ENCODE results near the gene TMPRSS13. TPM values are rescaled to one million over a fixed set of nuclear protein-coding genes. Genes with fewer than 3 reads are reported as not detected.

Gene TMPRSS13
- total and polyA plus RNA-seq, 2 of the 13 experiments (the other 11 are each of a cell fraction or from before 2014, with no cell fraction given), result not detected

- H3K4me2 ChIP-seq (ENCODE audit: low read depth, low read length), result no peak overlapping the region
- 21% methylated on average over 2 of the region's 6 CpGs for WGBS (ENCODE audit: low lambda C conversion rate)
- intact Hi-C loops (cut with micrococcal nuclease; ENCODE audit: unreplicated experiment) (no loop called here), in situ Hi-C loops (cut with HindIII; ENCODE audit: extremely low pct_ligation_motif_present, low pct_unique_long_range_greater_than_20kb) (loop anchor here (25.0 kb wide), 1 partner anchor 491 kb away; no protein-coding TSS in a partner anchor)
- H3K9ac ChIP-seq (ENCODE audit: insufficient read depth, low read depth, low read length), result no peak overlapping the region
- no peak overlapping the region for H3K4me3 ChIP-seq (replicated peaks in 1 of 3; ENCODE audit: insufficient read depth in 1 of 3, low read depth in 2 of 3, low read length in 3 of 3)
- no peak for ATAC-seq
- TF ChIP-seq ZNF703 (CRISPR knock-in tag; IDR thresholded peaks at IDR 0.05; ENCODE audit: borderline replicate concordance) (no peak), TEF (CRISPR knock-in tag; IDR thresholded peaks at IDR 0.05) (no peak), SCMH1 (CRISPR knock-in tag; IDR thresholded peaks at IDR 0.05; ENCODE audit: borderline replicate concordance) (no peak), RFXAP (CRISPR knock-in tag; IDR thresholded peaks at IDR 0.05; ENCODE audit: borderline replicate concordance) (no peak), ZNF589 (CRISPR knock-in tag; conservative IDR thresholded peaks at IDR 0.05) (no peak), PLSCR1 (CRISPR knock-in tag; IDR thresholded peaks at IDR 0.05; ENCODE audit: borderline replicate concordance) (no peak), NKX3-1 (CRISPR knock-in tag; IDR thresholded peaks at IDR 0.05) (no peak), CHCHD3 (CRISPR knock-in tag; IDR thresholded peaks at IDR 0.05) (no peak), ZNF337 (CRISPR knock-in tag; IDR thresholded peaks at IDR 0.05; ENCODE audit: borderline replicate concordance, low read depth) (no peak), ZNF333 (CRISPR knock-in tag; IDR thresholded peaks at IDR 0.05; ENCODE audit: borderline replicate concordance) (no peak)
- CTCF ChIA-PET (ENCODE audit: low intra/inter-chr PET ratio, low total read pairs), result no interaction called here
- H4K20me1 ChIP-seq (ENCODE audit: insufficient read depth, low read length), result no peaks in the 10 kb centered on the region
- H3K27me3 ChIP-seq (ENCODE audit: control insufficient read depth in 1 of 2, insufficient read depth in 2 of 2, low read length in 2 of 2), result peaks cover 2 to 41% of the 10 kb centered on the region in 2 experiments; a peak in 3 of 5 replicates
- no peak overlapping the region for H2AFZ ChIP-seq (ENCODE audit: low read length)
- BruUV-seq (replicated peaks), result no TSS peak
- H3K4me1 ChIP-seq (ENCODE audit: insufficient read depth, low read length), result no peaks in the 10 kb centered on the region
- H3K36me3 ChIP-seq (replicated peaks in 1 of 2; ENCODE audit: control insufficient read depth in 1 of 2, insufficient read depth in 2 of 2, low read length in 2 of 2), result no peaks in the 10 kb centered on the region
- H3K27ac ChIP-seq (ENCODE audit: extremely low read length, insufficient read depth, low read length), result no peak overlapping the region
- no peaks in the 10 kb centered on the region for H3K79me2 ChIP-seq (ENCODE audit: insufficient read depth, low read length)
- POLR2A ChIA-PET, result no interaction called here
- no peak for FAIRE-seq
- DNase-seq (ENCODE audit: low spot score), result no peak
- no peaks in the 10 kb centered on the region for H3K9me3 ChIP-seq (ENCODE audit: low read length)
These were observed 608 bp downstream of the TMPRSS13 start for GRCh38 chr11:117928446-117929141.

All from HepG2 (cell line).